H1 (cell line): ENCODE data around the gene LANCL2.

Experiments
- CTCF ChIP-seq, 3 experiments: IDR thresholded peaks; 1 replicate in 2 of 3; 2 replicates in 1 of 3; pipeline versions ENCODE4 v1.5.1 to v1.6.1; 2011; ENCODE audit warnings: low read length in 3 of 3, mild to moderate bottlenecking in 3 of 3, inconsistent platforms in 2 of 3, low read depth in 1 of 3, moderate library complexity in 1 of 3; ENCODE audit not compliant: insufficient read depth in 1 of 3; ENCODE audit errors: control extremely low read depth in 1 of 3
- MAX ChIP-seq: IDR thresholded peaks from 2 replicates; pipeline ENCODE4 v1.6.1; 2012; ENCODE audit warnings: inconsistent platforms
- POLR2A ChIP-seq, 2 experiments: IDR thresholded peaks; 1 replicate in 1 of 2; 2 replicates in 1 of 2; pipeline ENCODE4 v1.6.1; 2011; ENCODE audit warnings: low read depth in 2 of 2, low read length in 2 of 2, mild to moderate bottlenecking in 2 of 2; ENCODE audit errors: control extremely low read depth in 1 of 2
- RFX5 ChIP-seq: IDR thresholded peaks from 2 replicates; pipeline ENCODE4 v1.6.1; 2011; ENCODE audit warnings: low read depth, low read length, improper control_type of control experiment, borderline replicate concordance
- SP1 ChIP-seq: IDR thresholded peaks from 2 replicates; pipeline ENCODE4 v1.6.1; 2011; ENCODE audit warnings: low read depth, low read length

GRCh38 chr7:55382251-55382650 is 17.1 kb downstream of the LANCL2 start:
- no peak for TF ChIP-seq RFX5
- TF ChIP-seq MAX = no peak
- no peak for TF ChIP-seq SP1
- TF ChIP-seq CTCF (IDR thresholded peaks at IDR 0.05; ENCODE audit: control extremely low read depth in 1 of 3, insufficient read depth in 1 of 3, low read depth in 1 of 3, low read length in 3 of 3) = no peak
- TF ChIP-seq POLR2A (IDR thresholded peaks at IDR 0.05; ENCODE audit: control extremely low read depth in 1 of 2, low read depth in 2 of 2, low read length in 2 of 2) = no peak
